ENCODE data around the gene SPCS3. TPM values are rescaled to one million over a fixed set of nuclear protein-coding genes. Genes with fewer than 3 reads are reported as not detected.

The SPCS3 gene
- total RNA-seq, 1 experiment from 2014 or later: 49.2 TPM

- no peaks in the 10 kb centered on the region for H3K36me3 ChIP-seq
- no peaks in the 10 kb centered on the region for H3K27me3 ChIP-seq
- H3K9me3 ChIP-seq: no peaks in the 10 kb centered on the region
- H3K4me3 ChIP-seq: no peak overlapping the region
- no peak for DNase-seq
Observed at GRCh38 chr4:176367771-176368465, 48.2 kb downstream of the SPCS3 start.

GRCh38 chr4:176376032-176376614 is 56.4 kb downstream of the SPCS3 start:
- no peaks in the 10 kb centered on the region for H3K27me3 ChIP-seq
- DNase-seq: no peak
- no peaks in the 10 kb centered on the region for H3K9me3 ChIP-seq
- no peak overlapping the region for H3K4me3 ChIP-seq
- no peaks in the 10 kb centered on the region for H3K36me3 ChIP-seq

- Histone ChIP-seq H3K9me3 (no peaks in the 10 kb centered on the region), H3K27me3 (no peaks in the 10 kb centered on the region), H3K4me3 (no peak overlapping the region), H3K36me3 (no peaks in the 10 kb centered on the region)
- no peak for DNase-seq
Observed at GRCh38 chr4:176377780-176378179, 58.0 kb downstream of the SPCS3 start.

GRCh38 chr4:176380352-176381157 is 60.8 kb downstream of the SPCS3 start:
- H3K4me3 ChIP-seq: peak overlapping the region; percentile 20; the same call in 1 of the 2 replicates
- no peak for DNase-seq
- H3K36me3 ChIP-seq: no peaks in the 10 kb centered on the region
- no peaks in the 10 kb centered on the region for H3K27me3 ChIP-seq
- no peaks in the 10 kb centered on the region for H3K9me3 ChIP-seq

Other genes with a start within 250 kb of the SPCS3 start
- gene SPATA4, start 124.4 kb upstream of the SPCS3 start, total RNA-seq (2014; rRNA removed; shearing (Covaris generic); ENCODE audit: low replicate concordance): not detected in 2 replicates
- gene ASB5, start 50.7 kb upstream of the SPCS3 start, total RNA-seq (2014; rRNA removed; shearing (Covaris generic); ENCODE audit: low replicate concordance): 0.32 and 3.6 TPM in 2 replicates

All from MG63 (cell line).